ENCODE data around the gene THEMIS2.
"Not testable (repeated sequence)": the region's sequence is repeated elsewhere in the genome, so short reads cannot be mapped to it uniquely, and the experiment has no call there.

The THEMIS2 gene

DNA sequence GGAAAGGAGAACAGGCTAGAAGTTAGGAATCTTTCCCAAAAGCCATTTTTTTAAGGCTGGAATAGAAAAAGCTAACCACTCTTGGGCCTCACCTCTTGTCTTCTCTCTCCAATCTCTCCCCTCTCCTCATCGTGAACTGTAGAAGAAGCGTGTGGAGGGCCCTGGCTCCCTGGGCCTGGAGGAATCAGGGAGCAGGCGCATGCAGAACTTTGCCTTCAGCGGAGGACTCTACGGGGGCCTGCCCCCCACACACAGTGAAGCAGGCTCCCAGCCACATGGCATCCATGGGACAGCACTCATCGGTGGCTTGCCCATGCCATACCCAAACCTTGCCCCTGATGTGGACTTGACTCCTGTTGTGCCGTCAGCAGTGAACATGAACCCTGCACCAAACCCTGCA lies 22.4 kb upstream of the THEMIS2 start:
- Histone ChIP-seq H3K36me3 (ENCODE audit: control insufficient read depth in 2 of 2, insufficient read depth in 2 of 2, low read length in 2 of 2) (peaks cover 29 to 33% of the 10 kb centered on the region in 2 donors), H3K27me3 (ENCODE audit: control insufficient read depth in 1 of 2, insufficient read depth in 2 of 2, low read length in 2 of 2) (no peaks in the 10 kb centered on the region), H3K27ac (ENCODE audit: low read length) (no peak overlapping the region), H3K9me3 (ENCODE audit: control insufficient read depth in 2 of 2, low read length in 2 of 2) (no peaks in the 10 kb centered on the region), H3K4me1 (ENCODE audit: control insufficient read depth, insufficient read depth, low read length) (no peaks in the 10 kb centered on the region), H3K4me3 (ENCODE audit: low read length in 2 of 2) (no peak overlapping the region), H3K9ac (ENCODE audit: low read length in 2 of 2) (no peak overlapping the region)

DNA sequence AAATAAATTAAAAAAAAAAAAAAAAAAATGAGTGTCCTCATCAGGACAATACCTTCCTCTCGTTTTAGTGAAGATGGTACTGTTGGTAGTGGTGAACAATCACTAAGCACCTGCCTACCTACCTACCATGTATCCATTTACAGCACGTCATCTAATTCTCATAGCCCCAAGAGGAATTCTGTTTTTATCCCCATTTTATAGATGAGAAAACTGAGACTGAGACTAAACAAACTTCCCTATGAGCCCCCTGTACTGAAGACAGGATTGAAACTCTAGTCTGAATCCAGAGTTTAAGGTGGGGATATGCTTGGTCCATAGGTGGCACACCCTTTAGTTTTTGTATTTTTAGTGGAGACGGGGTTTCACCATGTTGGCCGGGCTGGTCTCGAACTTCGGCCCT lies 17.3 kb upstream of the THEMIS2 start:
- H3K27ac ChIP-seq (ENCODE audit: low read length): no peak overlapping the region
- peaks cover 5% of the 10 kb centered on the region for H3K4me1 ChIP-seq (ENCODE audit: control insufficient read depth, insufficient read depth, low read length)
- H3K27me3 ChIP-seq (ENCODE audit: control insufficient read depth in 1 of 2, insufficient read depth in 2 of 2, low read length in 2 of 2): no peaks in the 10 kb centered on the region
- no peak overlapping the region for H3K4me3 ChIP-seq (ENCODE audit: low read length in 2 of 2)
- no peaks in the 10 kb centered on the region for H3K9me3 ChIP-seq (ENCODE audit: control insufficient read depth in 2 of 2, low read length in 2 of 2)
- no peak overlapping the region for H3K9ac ChIP-seq (ENCODE audit: low read length in 2 of 2)
- peaks cover 5 to 9% of the 10 kb centered on the region in 2 donors for H3K36me3 ChIP-seq (ENCODE audit: control insufficient read depth in 2 of 2, insufficient read depth in 2 of 2, low read length in 2 of 2)

DNA sequence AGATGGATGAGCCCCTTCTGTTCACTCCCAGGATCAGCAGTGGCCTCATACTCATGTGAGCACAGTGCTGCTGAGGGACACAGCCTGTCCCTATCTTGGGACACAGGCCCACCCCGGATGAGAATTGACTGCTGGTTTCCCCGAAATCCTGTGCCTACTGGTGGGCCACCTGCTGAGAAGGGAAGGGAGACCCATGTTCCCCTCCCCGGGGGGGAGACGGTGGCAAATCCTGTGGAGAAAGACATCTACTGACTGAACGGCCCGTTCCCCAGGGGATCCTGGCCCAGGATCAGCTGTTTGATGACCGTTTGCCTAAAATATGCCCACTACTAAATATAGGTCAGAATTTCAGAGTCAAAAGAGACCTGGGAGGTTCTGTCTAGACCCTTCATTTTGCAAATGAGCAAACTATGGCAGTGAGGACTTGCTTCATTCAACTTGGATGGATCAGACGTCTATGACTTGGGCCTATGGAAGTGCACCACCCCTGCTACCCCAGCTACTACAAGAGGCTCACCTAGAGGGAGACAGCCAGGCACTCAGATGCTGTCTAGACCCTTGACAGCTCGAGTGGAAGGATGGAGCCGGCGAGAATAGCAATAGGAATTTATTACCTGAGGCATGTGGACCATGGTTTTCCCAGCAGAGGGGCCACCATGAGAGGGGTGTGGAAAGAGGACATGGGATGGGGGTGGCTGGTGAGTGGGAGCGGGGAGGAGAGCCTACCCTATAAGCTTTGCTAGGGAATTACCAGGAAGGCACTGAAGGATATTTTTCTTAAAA lies 15.6 kb upstream of the THEMIS2 start:
- Histone ChIP-seq H3K9me3 (ENCODE audit: control insufficient read depth in 2 of 2, low read length in 2 of 2) (no peaks in the 10 kb centered on the region), H3K9ac (ENCODE audit: low read length in 2 of 2) (no peak overlapping the region), H3K4me3 (ENCODE audit: low read length in 2 of 2) (no peak overlapping the region)

DNA sequence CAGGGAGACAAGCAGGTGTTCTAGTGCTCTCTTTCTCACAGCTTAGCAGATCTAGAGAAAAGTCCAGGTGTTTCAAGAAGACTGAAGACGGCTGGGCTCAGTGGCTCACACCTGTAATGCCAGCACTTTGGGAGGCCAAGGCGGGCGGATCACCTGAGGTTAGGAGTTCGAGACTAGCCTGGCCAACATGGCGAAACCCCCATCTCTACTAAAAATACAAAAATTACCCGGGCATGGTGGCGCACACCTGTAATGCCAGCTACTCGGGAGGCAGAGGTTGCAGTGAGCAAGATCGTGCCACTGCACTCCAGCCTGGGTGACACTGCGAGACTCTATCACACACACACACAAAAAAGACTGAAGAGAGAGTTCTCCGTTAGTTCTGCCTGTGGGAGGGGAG lies 14.8 kb upstream of the THEMIS2 start:
- not testable (repeated sequence) for H3K9ac ChIP-seq (ENCODE audit: low read length in 2 of 2); H3K27ac ChIP-seq (ENCODE audit: low read length); H3K4me1 ChIP-seq (ENCODE audit: control insufficient read depth, insufficient read depth, low read length); H3K27me3 ChIP-seq (ENCODE audit: control insufficient read depth in 1 of 2, insufficient read depth in 2 of 2, low read length in 2 of 2); H3K9me3 ChIP-seq (ENCODE audit: control insufficient read depth in 2 of 2, low read length in 2 of 2); H3K36me3 ChIP-seq (ENCODE audit: control insufficient read depth in 2 of 2, insufficient read depth in 2 of 2, low read length in 2 of 2); H3K4me3 ChIP-seq (ENCODE audit: low read length in 2 of 2)

More for the DNA sequence above, 15.6 kb upstream of the THEMIS2 start:
- peaks cover 0 to 1% of the 10 kb centered on the region in 2 donors for H3K36me3 ChIP-seq (ENCODE audit: control insufficient read depth in 2 of 2, insufficient read depth in 2 of 2, low read length in 2 of 2)
- peaks cover 5% of the 10 kb centered on the region for H3K4me1 ChIP-seq (ENCODE audit: control insufficient read depth, insufficient read depth, low read length)
- no peak overlapping the region for H3K27ac ChIP-seq (ENCODE audit: low read length)
- no peaks in the 10 kb centered on the region for H3K27me3 ChIP-seq (ENCODE audit: control insufficient read depth in 1 of 2, insufficient read depth in 2 of 2, low read length in 2 of 2)

DNA sequence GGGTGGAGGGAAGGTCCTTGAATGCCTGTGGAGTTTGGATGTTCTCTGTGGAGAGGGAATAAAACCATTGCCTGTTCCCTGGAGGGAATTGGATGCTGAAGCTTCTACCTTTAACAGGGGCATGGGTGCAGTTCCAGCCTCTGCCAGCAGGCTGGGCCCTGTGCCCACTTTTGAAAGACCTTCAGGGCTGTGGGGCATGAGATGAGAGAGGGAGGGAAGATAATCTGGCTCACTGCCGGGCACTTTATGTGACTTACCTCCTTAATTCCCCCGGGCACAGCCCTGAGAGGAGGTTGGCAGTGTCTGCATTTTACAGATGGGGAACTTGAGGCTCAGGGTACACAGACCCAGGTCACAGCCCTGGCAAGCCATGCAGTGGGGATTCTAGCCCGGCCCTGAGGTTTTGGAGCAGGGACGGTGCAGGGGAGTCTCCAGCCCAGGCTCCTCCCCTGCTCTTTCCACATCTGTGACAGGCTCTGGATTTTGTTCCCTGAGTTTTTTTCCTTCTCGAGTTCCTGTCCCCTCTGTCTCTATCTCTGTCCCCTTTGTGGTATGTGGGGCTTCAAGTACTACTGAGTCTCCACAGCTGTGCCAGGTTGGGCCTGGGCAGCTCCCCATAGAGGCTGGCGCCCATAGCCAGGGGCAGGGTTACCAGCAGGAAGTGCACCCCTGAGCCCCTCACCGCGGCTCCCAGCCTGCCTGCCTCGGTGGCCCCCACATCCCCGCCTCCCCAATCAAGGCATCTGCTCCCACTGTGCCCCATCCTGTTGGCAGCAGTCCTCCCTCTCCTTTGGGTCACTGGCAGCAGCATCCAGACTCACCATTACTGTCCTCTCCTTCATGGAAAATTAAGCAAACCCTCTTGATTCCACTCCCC lies 14.0 kb upstream of the THEMIS2 start:
- peaks cover 5% of the 10 kb centered on the region for H3K4me1 ChIP-seq (ENCODE audit: control insufficient read depth, insufficient read depth, low read length)
- no peak overlapping the region for H3K27ac ChIP-seq (ENCODE audit: low read length)
- H3K27me3 ChIP-seq (ENCODE audit: control insufficient read depth in 1 of 2, insufficient read depth in 2 of 2, low read length in 2 of 2): no peaks in the 10 kb centered on the region
- H3K9me3 ChIP-seq (ENCODE audit: control insufficient read depth in 2 of 2, low read length in 2 of 2): no peaks in the 10 kb centered on the region
- H3K9ac ChIP-seq (ENCODE audit: low read length in 2 of 2): no peak overlapping the region
- H3K36me3 ChIP-seq (ENCODE audit: control insufficient read depth in 2 of 2, insufficient read depth in 2 of 2, low read length in 2 of 2): no peaks in the 10 kb centered on the region
- H3K4me3 ChIP-seq (ENCODE audit: low read length in 2 of 2): peak overlapping the region in 1 of 2 donors; percentile 8

DNA sequence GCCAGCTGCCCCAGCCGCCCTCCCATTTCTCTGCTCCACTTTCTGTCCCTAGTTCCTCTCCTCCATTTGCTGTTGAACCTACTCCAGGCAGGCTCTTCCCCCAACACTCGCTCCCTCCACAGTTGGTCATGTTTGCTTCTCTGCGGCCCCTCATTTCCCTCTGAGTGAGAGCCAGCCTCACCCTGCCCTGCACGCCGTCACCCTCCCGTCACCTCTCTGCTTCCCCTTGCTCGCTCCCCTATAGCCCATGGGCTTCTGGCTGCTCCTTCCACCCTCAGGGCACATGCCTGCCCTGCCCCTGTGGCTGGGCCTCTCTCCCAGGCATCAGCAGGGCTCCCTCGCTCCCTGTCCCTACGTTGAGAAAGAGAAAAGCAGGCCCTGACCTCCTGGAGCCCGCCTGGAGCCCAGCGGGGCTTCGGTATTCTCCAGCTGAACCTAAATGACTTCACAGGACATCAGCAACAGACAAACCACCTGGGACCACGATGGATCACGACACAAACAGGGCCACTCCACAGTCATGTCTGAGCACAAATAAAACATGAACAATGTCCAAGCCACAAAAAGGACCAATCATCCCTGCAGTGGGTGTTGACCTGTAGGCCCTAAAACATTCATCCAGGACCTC lies 13.3 kb upstream of the THEMIS2 start:
- Histone ChIP-seq H3K36me3 (ENCODE audit: control insufficient read depth in 2 of 2, insufficient read depth in 2 of 2, low read length in 2 of 2) (no peaks in the 10 kb centered on the region), H3K4me1 (ENCODE audit: control insufficient read depth, insufficient read depth, low read length) (peaks cover 5% of the 10 kb centered on the region), H3K9me3 (ENCODE audit: control insufficient read depth in 2 of 2, low read length in 2 of 2) (no peaks in the 10 kb centered on the region), H3K4me3 (ENCODE audit: low read length in 2 of 2) (no peak overlapping the region), H3K9ac (ENCODE audit: low read length in 2 of 2) (no peak overlapping the region), H3K27me3 (ENCODE audit: control insufficient read depth in 1 of 2, insufficient read depth in 2 of 2, low read length in 2 of 2) (no peaks in the 10 kb centered on the region), H3K27ac (ENCODE audit: low read length) (no peak overlapping the region)

DNA sequence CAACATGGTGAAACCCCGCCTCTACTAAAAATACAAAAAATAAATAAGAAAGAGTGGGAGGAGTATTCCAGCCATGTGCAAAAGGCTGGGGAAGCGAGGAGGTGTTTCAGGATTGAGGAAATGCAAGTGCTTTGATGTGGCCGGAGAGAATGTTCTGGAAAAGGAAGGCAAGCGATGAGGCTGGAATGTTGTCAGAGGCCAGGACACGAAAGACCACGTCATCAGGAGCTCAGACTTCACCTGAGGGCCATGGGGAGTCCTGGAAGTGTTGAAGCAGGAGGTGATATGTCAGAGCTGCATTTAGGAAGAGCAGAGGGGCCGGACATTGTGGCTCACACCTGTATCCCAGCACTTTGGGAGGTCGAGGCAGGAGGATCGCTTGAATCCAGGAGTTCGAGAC lies 10.9 kb upstream of the THEMIS2 start:
- Histone ChIP-seq H3K4me3 (ENCODE audit: low read length in 2 of 2) (no peak overlapping the region), H3K9ac (ENCODE audit: low read length in 2 of 2) (no peak overlapping the region), H3K27me3 (ENCODE audit: control insufficient read depth in 1 of 2, insufficient read depth in 2 of 2, low read length in 2 of 2) (no peaks in the 10 kb centered on the region), H3K27ac (ENCODE audit: low read length) (no peak overlapping the region), H3K4me1 (ENCODE audit: control insufficient read depth, insufficient read depth, low read length) (peaks cover 5% of the 10 kb centered on the region), H3K36me3 (ENCODE audit: control insufficient read depth in 2 of 2, insufficient read depth in 2 of 2, low read length in 2 of 2) (no peaks in the 10 kb centered on the region), H3K9me3 (ENCODE audit: control insufficient read depth in 2 of 2, low read length in 2 of 2) (no peaks in the 10 kb centered on the region)

DNA sequence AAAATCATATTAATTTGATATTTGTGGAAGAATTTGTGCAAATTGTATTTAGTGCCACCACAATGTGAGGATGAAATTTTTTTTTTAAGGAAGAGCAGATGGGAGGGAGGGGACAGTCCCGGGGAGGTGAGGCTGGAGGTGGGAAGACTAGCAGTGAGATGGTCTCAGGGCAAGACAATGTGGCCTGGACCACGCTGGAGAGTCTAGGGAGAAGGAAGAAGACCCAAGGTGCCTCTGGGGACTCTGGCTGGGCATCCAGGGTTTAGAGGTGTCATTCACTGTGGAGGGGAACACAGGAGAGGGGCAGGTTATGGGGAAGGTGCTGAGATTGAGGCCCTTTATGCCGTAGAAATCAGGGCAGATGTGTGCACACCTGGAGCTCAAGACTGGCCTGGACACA lies 10.3 kb upstream of the THEMIS2 start:
- Histone ChIP-seq H3K27ac (ENCODE audit: low read length) (no peak overlapping the region), H3K4me1 (ENCODE audit: control insufficient read depth, insufficient read depth, low read length) (peaks cover 5% of the 10 kb centered on the region), H3K4me3 (ENCODE audit: low read length in 2 of 2) (no peak overlapping the region), H3K36me3 (ENCODE audit: control insufficient read depth in 2 of 2, insufficient read depth in 2 of 2, low read length in 2 of 2) (no peaks in the 10 kb centered on the region), H3K27me3 (ENCODE audit: control insufficient read depth in 1 of 2, insufficient read depth in 2 of 2, low read length in 2 of 2) (no peaks in the 10 kb centered on the region), H3K9ac (ENCODE audit: low read length in 2 of 2) (no peak overlapping the region), H3K9me3 (ENCODE audit: control insufficient read depth in 2 of 2, low read length in 2 of 2) (no peaks in the 10 kb centered on the region)

DNA sequence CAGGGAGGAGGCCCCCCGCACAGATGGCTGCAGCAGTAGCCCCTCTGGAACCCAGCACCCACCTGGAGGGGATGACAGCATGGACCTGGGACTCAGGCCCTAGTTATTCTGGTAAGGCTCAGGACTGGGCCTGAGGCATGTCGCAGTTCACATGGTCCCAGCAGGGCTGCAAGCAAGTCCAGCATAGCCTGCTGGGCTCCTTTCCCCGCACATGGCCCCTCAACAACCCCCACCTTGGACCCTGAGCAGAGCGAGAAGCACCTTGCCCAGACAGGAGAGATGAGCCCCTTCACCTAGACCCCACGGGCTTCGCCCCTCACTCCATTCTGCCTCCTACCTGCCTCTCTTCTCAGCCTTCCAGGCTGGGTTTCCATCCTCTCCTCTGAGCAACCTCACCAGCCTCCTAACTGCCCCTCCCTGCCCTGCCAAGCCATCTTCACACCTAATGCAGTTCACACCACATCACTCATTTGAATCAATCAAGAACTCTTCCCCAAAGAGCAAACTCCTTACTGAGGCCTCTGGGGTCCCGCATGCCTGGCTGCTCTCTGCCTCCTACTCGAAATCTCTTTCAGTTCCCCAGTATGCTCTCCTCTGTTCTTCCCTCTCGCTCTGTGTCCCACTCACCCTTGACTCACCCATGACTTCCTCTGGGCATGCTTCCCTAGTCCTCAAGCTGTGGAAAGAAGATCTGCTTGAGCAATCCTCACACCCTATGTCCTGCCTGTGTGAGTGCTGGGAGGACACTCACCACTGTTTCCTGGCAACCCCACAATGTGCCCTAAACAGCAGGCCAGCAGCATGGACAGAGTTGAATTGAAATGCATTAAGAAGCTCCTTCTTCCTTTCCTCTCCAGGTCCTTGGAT lies 9.4 kb upstream of the THEMIS2 start:
- no peaks in the 10 kb centered on the region for H3K27me3 ChIP-seq (ENCODE audit: control insufficient read depth in 1 of 2, insufficient read depth in 2 of 2, low read length in 2 of 2)
- no peak overlapping the region for H3K9ac ChIP-seq (ENCODE audit: low read length in 2 of 2)
- no peaks in the 10 kb centered on the region for H3K9me3 ChIP-seq (ENCODE audit: control insufficient read depth in 2 of 2, low read length in 2 of 2)
- H3K27ac ChIP-seq (ENCODE audit: low read length): peak overlapping the region; percentile 6
- H3K36me3 ChIP-seq (ENCODE audit: control insufficient read depth in 2 of 2, insufficient read depth in 2 of 2, low read length in 2 of 2): no peaks in the 10 kb centered on the region
- H3K4me3 ChIP-seq (ENCODE audit: low read length in 2 of 2): no peak overlapping the region
- H3K4me1 ChIP-seq (ENCODE audit: control insufficient read depth, insufficient read depth, low read length): peaks cover 5% of the 10 kb centered on the region

DNA sequence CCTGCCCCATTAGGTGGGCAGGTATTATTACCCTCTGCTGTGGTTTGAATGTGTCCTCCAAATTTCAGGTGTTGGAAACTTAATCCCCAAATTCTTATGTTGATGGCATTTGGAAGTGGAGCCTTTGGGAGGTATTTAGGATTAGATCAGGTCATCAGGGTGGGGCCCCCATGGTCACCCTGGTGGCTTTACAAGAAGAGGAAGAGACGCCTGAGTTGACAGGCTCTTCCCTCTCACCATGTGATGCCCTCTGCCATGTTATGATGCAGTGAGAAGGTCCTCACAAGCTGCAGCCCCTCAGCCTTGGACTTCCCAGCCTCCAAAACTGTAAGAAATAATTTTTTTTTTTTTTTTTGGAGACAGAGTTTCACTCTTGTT lies 8.8 kb upstream of the THEMIS2 start:
- H3K4me1 ChIP-seq (ENCODE audit: control insufficient read depth, insufficient read depth, low read length): no peaks in the 10 kb centered on the region
- no peaks in the 10 kb centered on the region for H3K27me3 ChIP-seq (ENCODE audit: control insufficient read depth in 1 of 2, insufficient read depth in 2 of 2, low read length in 2 of 2)
- H3K36me3 ChIP-seq (ENCODE audit: control insufficient read depth in 2 of 2, insufficient read depth in 2 of 2, low read length in 2 of 2): no peaks in the 10 kb centered on the region
- H3K9ac ChIP-seq (ENCODE audit: low read length in 2 of 2): no peak overlapping the region
- no peak overlapping the region for H3K4me3 ChIP-seq (ENCODE audit: low read length in 2 of 2)
- H3K9me3 ChIP-seq (ENCODE audit: control insufficient read depth in 2 of 2, low read length in 2 of 2): no peaks in the 10 kb centered on the region
- peak overlapping the region; percentile 6 for H3K27ac ChIP-seq (ENCODE audit: low read length)
